ENCODE data around the gene BATF3.
A peak's percentile ranks its signal among the peaks of the same experiment; 100 is the strongest.
"Not testable (repeated sequence)": the region's sequence is repeated elsewhere in the genome, so short reads cannot be mapped to it uniquely, and the experiment has no call there.

Gene BATF3

GRCh38 chr1:212683357-212683722 is 16.3 kb downstream of the BATF3 start:
- DNase-seq = peak; percentile 65 to 78

- no peak for DNase-seq
These were observed 18.8 kb downstream of the BATF3 start for GRCh38 chr1:212680680-212681389.

GRCh38 chr1:212678456-212679410 is 20.9 kb downstream of the BATF3 start:
- peak in 1 of 2 experiments; percentile 58 for DNase-seq

- DNase-seq = no peak
These were observed 22.1 kb downstream of the BATF3 start for GRCh38 chr1:212677573-212677972.

- DNase-seq = no peak
These were observed 22.5 kb downstream of the BATF3 start for GRCh38 chr1:212677136-212677535.

- DNase-seq = no peak
These were observed 24.0 kb downstream of the BATF3 start for GRCh38 chr1:212675675-212676074.

- no peak for DNase-seq
These were observed 24.8 kb downstream of the BATF3 start for GRCh38 chr1:212674872-212675271.

GRCh38 chr1:212671342-212672031 is 28.2 kb downstream of the BATF3 start:
- DNase-seq = no peak

GRCh38 chr1:212670882-212671281 is 28.8 kb downstream of the BATF3 start:
- no peak for DNase-seq

- DNase-seq = no peak
These were observed 29.3 kb downstream of the BATF3 start for GRCh38 chr1:212670301-212670700.

GRCh38 chr1:212669600-212669999 is 30.0 kb downstream of the BATF3 start:
- DNase-seq = no peak

GRCh38 chr1:212669102-212669501 is 30.5 kb downstream of the BATF3 start:
- no peak for DNase-seq

GRCh38 chr1:212668477-212668876 is 31.2 kb downstream of the BATF3 start:
- no peak for DNase-seq

GRCh38 chr1:212667223-212668139 is 32.2 kb downstream of the BATF3 start:
- no peak for DNase-seq

GRCh38 chr1:212666116-212666775 is 33.4 kb downstream of the BATF3 start:
- no peak for DNase-seq

- peak; percentile 88 to 89 for DNase-seq
These were observed 34.2 kb downstream of the BATF3 start for GRCh38 chr1:212665241-212666115.

- DNase-seq = no peak
These were observed 35.0 kb downstream of the BATF3 start for GRCh38 chr1:212664409-212665199.

- DNase-seq = not testable (repeated sequence)
These were observed 41.4 kb downstream of the BATF3 start for GRCh38 chr1:212658250-212658649.

GRCh38 chr1:212656730-212657129 is 42.9 kb downstream of the BATF3 start:
- DNase-seq = no peak
